SU-DHL-6 (cell line): ENCODE measurements around the gene RNF5.

Experiments
- H2AFZ ChIP-seq: fragments of 200-600 bp; sonication (generic); 2 replicates; pipeline ENCODE4 v1.6.1; 2014; ENCODE audit warnings: low read depth, mild to moderate bottlenecking, moderate library complexity, mixed read lengths, antibody characterized with exemption, low read length; ENCODE audit not compliant: severe bottlenecking
- H3F3A ChIP-seq: fragments of 200-600 bp; shearing (Covaris generic); 2 replicates; pipeline ENCODE4 v1.6.0; 2016; ENCODE audit warnings: antibody characterized with exemption, mild to moderate bottlenecking; ENCODE audit not compliant: insufficient read depth
- H3K27ac ChIP-seq: fragments of 200-600 bp; sonication (generic); 2 replicates; pipeline ENCODE4 v1.5.1; 2016; ENCODE audit warnings: low read depth, mild to moderate bottlenecking, low read length, moderate library complexity, mixed read lengths
- H3K27me3 ChIP-seq: fragments of 200-600 bp; sonication (generic), shearing (Covaris generic); 2 replicates; pipeline ENCODE4 v1.6.0; 2014; ENCODE audit warnings: mild to moderate bottlenecking, low read length
- H3K36me3 ChIP-seq: fragments of 200-600 bp; sonication (generic); 2 replicates; pipeline ENCODE4 v1.6.1; 2014; ENCODE audit warnings: mild to moderate bottlenecking, low read length, mixed read lengths
- H3K4me2 ChIP-seq: fragments of 300-600, 200-600 bp; shearing (Covaris generic), sonication (generic); 2 replicates; pipeline ENCODE4 v1.6.0; 2014; ENCODE audit warnings: low read length, low read depth, mild to moderate bottlenecking; ENCODE audit not compliant: poor library complexity, severe bottlenecking
- H3K4me3 ChIP-seq: fragments of 200-600 bp; sonication (generic); 2 replicates; pipeline ENCODE4 v1.5.1; 2014; ENCODE audit warnings: antibody characterized with exemption, low read length, mild to moderate bottlenecking, mixed read lengths; ENCODE audit not compliant: insufficient read depth, poor library complexity, severe bottlenecking
- H3K79me2 ChIP-seq: fragments of 200-600 bp; sonication (generic); 2 replicates; pipeline ENCODE4 v1.6.1; 2014; ENCODE audit warnings: mild to moderate bottlenecking, low read length, moderate library complexity; ENCODE audit not compliant: insufficient read depth
- H3K9ac ChIP-seq: fragments of 200-600 bp; sonication (generic); 2 replicates; pipeline ENCODE4 v1.7.0; 2014; ENCODE audit warnings: mild to moderate bottlenecking, low read length
- H3K9me2 ChIP-seq: fragments of 200-600 bp; sonication (generic); replicated peaks from 2 replicates; pipeline ENCODE4 v1.6.1; 2014; ENCODE audit warnings: low read length; ENCODE audit not compliant: insufficient read depth
- H3K9me3 ChIP-seq: fragments of 200-600 bp; sonication (generic); 2 replicates; pipeline ENCODE4 v1.6.1; 2014; ENCODE audit warnings: low read length, mixed read lengths; ENCODE audit not compliant: insufficient read depth
- H4K20me1 ChIP-seq: fragments of 200-600 bp; sonication (generic); 2 replicates; pipeline ENCODE4 v1.6.1; 2014; ENCODE audit warnings: low read depth, mild to moderate bottlenecking, antibody characterized with exemption, low read length, moderate library complexity, mixed read lengths
- CTCF ChIP-seq: fragments of 200-600 bp; sonication (generic); IDR thresholded peaks from one replicate; pipeline ENCODE4 v1.5.1; 2017; ENCODE audit warnings: antibody characterized with exemption, mild to moderate bottlenecking, low read length, moderate library complexity; ENCODE audit not compliant: insufficient read depth, poor library complexity, severe bottlenecking
- EZH2phosphoT487 ChIP-seq: fragments of 200-600 bp; sonication (generic), shearing (Covaris generic); conservative IDR thresholded peaks from 2 replicates; pipeline ENCODE4 v1.6.1; 2018; ENCODE audit warnings: mild to moderate bottlenecking, antibody characterized with exemption, low read length, moderate library complexity, mixed read lengths

RNF5 gene

GRCh38 chr6:32194388-32194787 lies 16.2 kb downstream of the RNF5 start:
- H3K79me2 ChIP-seq = peaks cover 19% of the 10 kb centered on the region

DNA sequence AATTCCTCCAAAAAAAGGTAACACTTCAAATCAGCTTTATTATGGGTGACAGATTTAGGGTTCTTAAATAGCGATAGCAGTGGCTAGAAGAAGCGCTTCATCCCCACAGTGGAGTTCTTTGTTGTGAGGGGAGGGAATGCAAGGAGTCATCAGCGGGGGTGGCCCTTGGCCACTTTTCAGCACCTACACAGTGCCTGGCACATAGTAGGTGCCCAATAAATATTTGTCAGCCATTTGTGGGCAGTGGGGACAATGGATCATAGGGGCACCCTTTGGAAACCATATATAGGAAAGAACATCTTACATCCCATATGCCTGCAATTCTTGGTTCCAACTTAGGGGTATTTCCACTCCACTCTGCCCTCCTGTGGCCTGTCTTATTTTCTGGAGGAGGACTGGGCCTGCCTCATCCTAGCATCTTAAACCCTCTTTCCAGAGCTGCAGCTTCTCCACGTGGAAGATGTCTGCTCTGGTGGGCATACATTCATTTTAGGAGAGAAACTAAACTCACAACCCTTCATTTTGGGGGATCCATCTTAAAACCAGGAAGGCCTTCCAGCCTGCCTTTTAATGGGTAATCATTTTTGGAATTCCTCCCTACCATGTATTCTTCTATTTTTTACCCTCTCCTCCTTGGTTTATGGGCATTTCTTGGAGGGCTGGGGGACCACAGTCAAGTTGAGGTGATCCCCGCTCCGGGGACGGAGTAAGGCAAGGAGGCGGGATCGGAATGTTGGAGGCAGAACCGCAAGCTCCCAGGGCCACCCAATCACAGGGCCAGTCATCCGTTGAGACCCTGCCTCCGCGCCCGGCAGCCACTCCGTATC lies 16.8 kb downstream of the RNF5 start:
- Histone ChIP-seq H3K27me3 (no peaks in the 10 kb centered on the region), H3K9me2 (no peaks in the 10 kb centered on the region), H3K9me3 (no peaks in the 10 kb centered on the region), H3K4me2 (peak overlapping the region; percentile 85), H3K9ac (peak overlapping the region; percentile 66), H2AFZ (peak overlapping the region; percentile 24), H3K4me3 (peak overlapping the region; percentile 59), H4K20me1 (no peaks in the 10 kb centered on the region), H3K79me2 (peaks cover 13% of the 10 kb centered on the region), H3K36me3 (no peaks in the 10 kb centered on the region), H3F3A (peaks cover 47% of the 10 kb centered on the region), H3K27ac (peak overlapping the region; percentile 58)
- TF ChIP-seq EZH2phosphoT487 = no peak
- peak; percentile 75 for TF ChIP-seq CTCF

More at GRCh38 chr6:32194388-32194787, 16.2 kb downstream of the RNF5 start:
- TF ChIP-seq EZH2phosphoT487 = no peak
- no peak for TF ChIP-seq CTCF
- peak overlapping the region; percentile 85 for H3K4me2 ChIP-seq
- H2AFZ ChIP-seq = no peak overlapping the region
- H3K27me3 ChIP-seq = no peaks in the 10 kb centered on the region
- no peak overlapping the region for H3K27ac ChIP-seq
- H3K9me2 ChIP-seq = no peaks in the 10 kb centered on the region
- H3K4me3 ChIP-seq = no peak overlapping the region
- no peaks in the 10 kb centered on the region for H4K20me1 ChIP-seq
- H3K9me3 ChIP-seq = no peaks in the 10 kb centered on the region
- H3K9ac ChIP-seq = peak overlapping the region; percentile 66
- H3F3A ChIP-seq = peaks cover 47% of the 10 kb centered on the region
- H3K36me3 ChIP-seq = no peaks in the 10 kb centered on the region

GRCh38 chr6:32195652-32195901 lies 17.4 kb downstream of the RNF5 start:
- Histone ChIP-seq H3K9ac (peak overlapping the region; percentile 71), H3K36me3 (no peaks in the 10 kb centered on the region), H3K9me3 (no peaks in the 10 kb centered on the region), H3K27ac (no peak overlapping the region), H3K79me2 (peaks cover 13% of the 10 kb centered on the region), H3K27me3 (no peaks in the 10 kb centered on the region), H3K4me3 (no peak overlapping the region), H3F3A (peaks cover 47% of the 10 kb centered on the region), H2AFZ (no peak overlapping the region), H3K4me2 (peak overlapping the region; percentile 85), H4K20me1 (no peaks in the 10 kb centered on the region), H3K9me2 (no peaks in the 10 kb centered on the region)
- TF ChIP-seq CTCF (no peak), EZH2phosphoT487 (no peak)
